Neutrophil (primary cell): ENCODE data around the gene PPP1R3C.

Experiments used
- H3K27ac ChIP-seq: fragments of 200-600 bp; sonication (generic); 2 replicates; pipeline ENCODE4 v1.5.1; 2016; ENCODE audit warnings: mild to moderate bottlenecking, moderate library complexity
- H3K27me3 ChIP-seq: fragments of 200-600 bp; sonication (generic); 2 replicates; pipeline ENCODE4 v1.6.0; 2016; ENCODE audit warnings: mild to moderate bottlenecking
- H3K36me3 ChIP-seq: fragments of 200-600 bp; sonication (generic); 2 replicates; pipeline ENCODE4 v1.5.1; 2017
- H3K4me1 ChIP-seq, 2 experiments: fragments of 200-600 bp in 1 of 2; sonication (generic) in 1 of 2; 1 replicate in 1 of 2; 2 replicates in 1 of 2; pipeline versions ENCODE4 v1.5.1 to v1.6.1; 2013 to 2016; ENCODE audit warnings: low read depth in 1 of 2, low read length in 1 of 2, mild to moderate bottlenecking in 1 of 2, moderate library complexity in 1 of 2; ENCODE audit not compliant: control insufficient read depth in 1 of 2, insufficient read depth in 1 of 2
- H3K4me3 ChIP-seq, 2 experiments: fragments of 200-600 bp in 1 of 2; sonication (generic) in 1 of 2; 1 replicate in 1 of 2; 2 replicates in 1 of 2; pipeline ENCODE4 v1.5.1; 2013 to 2016; ENCODE audit warnings: low read depth in 1 of 2, low read length in 1 of 2, mild to moderate bottlenecking in 1 of 2, moderate library complexity in 1 of 2
- H3K9me3 ChIP-seq: fragments of 200-600 bp; sonication (generic); 2 replicates; pipeline ENCODE4 v1.5.1; 2016
- CTCF ChIP-seq: fragments of 200-600 bp; sonication (generic); IDR thresholded peaks from 2 replicates; pipeline ENCODE4 v1.5.1; 2016; ENCODE audit warnings: antibody characterized with exemption

PPP1R3C gene

GRCh38 chr10:91635401-91636400, 2.8 kb upstream of the PPP1R3C start:
- peaks cover 0 to 6% of the 10 kb centered on the region in 2 experiments for H3K4me1 ChIP-seq

GRCh38 chr10:91634898-91635297, 2.0 kb upstream of the PPP1R3C start:
- Histone ChIP-seq H3K27ac (no peak overlapping the region), H3K36me3 (no peaks in the 10 kb centered on the region), H3K27me3 (peaks cover 63% of the 10 kb centered on the region), H3K9me3 (no peaks in the 10 kb centered on the region), H3K4me3 (no peak overlapping the region), H3K4me1 (peaks cover 0 to 6% of the 10 kb centered on the region in 2 experiments)
- no peak for TF ChIP-seq CTCF

More at GRCh38 chr10:91635401-91636400, 2.8 kb upstream of the PPP1R3C start:
- H3K9me3 ChIP-seq = no peaks in the 10 kb centered on the region
- H3K4me3 ChIP-seq = no peak overlapping the region
- H3K27ac ChIP-seq = no peak overlapping the region
- TF ChIP-seq CTCF = no peak
- peaks cover 55% of the 10 kb centered on the region for H3K27me3 ChIP-seq
- no peaks in the 10 kb centered on the region for H3K36me3 ChIP-seq

GRCh38 chr10:91634246-91634645, 1.4 kb upstream of the PPP1R3C start:
- no peaks in the 10 kb centered on the region for H3K36me3 ChIP-seq
- H3K27ac ChIP-seq = no peak overlapping the region
- TF ChIP-seq CTCF = no peak
- H3K9me3 ChIP-seq = no peaks in the 10 kb centered on the region
- no peak overlapping the region for H3K4me3 ChIP-seq
- peaks cover 69% of the 10 kb centered on the region for H3K27me3 ChIP-seq
- H3K4me1 ChIP-seq = peaks cover 0 to 6% of the 10 kb centered on the region in 2 experiments

GRCh38 chr10:91630625-91631024, 2.2 kb downstream of the PPP1R3C start:
- no peak overlapping the region for H3K27ac ChIP-seq
- H3K4me1 ChIP-seq = peaks cover 0 to 6% of the 10 kb centered on the region in 2 experiments
- TF ChIP-seq CTCF = no peak
- H3K36me3 ChIP-seq = no peaks in the 10 kb centered on the region
- H3K27me3 ChIP-seq = peaks cover 64% of the 10 kb centered on the region
- no peaks in the 10 kb centered on the region for H3K9me3 ChIP-seq
- no peak overlapping the region for H3K4me3 ChIP-seq

- Histone ChIP-seq H3K4me3 (no peak overlapping the region), H3K9me3 (no peaks in the 10 kb centered on the region), H3K36me3 (no peaks in the 10 kb centered on the region), H3K27ac (no peak overlapping the region), H3K27me3 (peaks cover 57% of the 10 kb centered on the region), H3K4me1 (peaks cover 0 to 6% of the 10 kb centered on the region in 2 experiments)
- no peak for TF ChIP-seq CTCF
Measured at GRCh38 chr10:91629715-91630549, 2.9 kb downstream of the PPP1R3C start.
